ENCODE data around the gene CNTRL.

Gene CNTRL

GRCh38 chr9:121183666-121184423 lies 109.1 kb downstream of the CNTRL start:
- no peak for DNase-seq

- no peak for DNase-seq
Measured at GRCh38 chr9:121184463-121184862, 109.7 kb downstream of the CNTRL start.

- no peak for DNase-seq
Measured at GRCh38 chr9:121185178-121185745, 110.5 kb downstream of the CNTRL start.

DNA sequence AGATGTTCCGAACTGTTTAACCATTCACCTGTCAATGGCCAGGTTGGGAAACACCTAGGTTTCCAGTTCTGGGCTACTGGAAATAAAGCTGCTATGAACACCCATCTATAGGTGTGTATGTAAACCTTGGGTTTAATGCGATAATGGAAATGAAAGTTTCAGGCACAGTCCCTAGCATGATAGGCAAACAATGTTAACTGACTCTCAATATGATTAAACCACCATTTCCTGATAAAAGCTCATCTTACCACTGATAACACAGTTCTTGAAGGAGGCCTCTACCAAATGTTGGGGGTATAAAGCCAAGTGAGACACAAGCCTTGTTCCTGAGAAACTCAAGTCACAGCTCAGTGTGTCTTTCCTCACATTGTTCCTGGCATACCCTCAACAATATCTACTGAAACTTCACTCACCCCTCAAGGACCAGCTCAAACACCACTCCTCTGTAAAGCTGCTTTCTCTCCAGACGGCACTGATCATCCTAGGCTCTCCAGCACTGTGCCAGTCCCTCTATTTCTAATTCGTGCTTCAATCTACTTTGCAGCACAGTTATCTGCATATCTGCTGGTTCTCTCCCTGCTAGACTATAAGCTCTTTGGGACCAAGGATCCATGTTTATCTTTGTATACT lies 111.1 kb downstream of the CNTRL start:
- DNase-seq: no peak

DNA sequence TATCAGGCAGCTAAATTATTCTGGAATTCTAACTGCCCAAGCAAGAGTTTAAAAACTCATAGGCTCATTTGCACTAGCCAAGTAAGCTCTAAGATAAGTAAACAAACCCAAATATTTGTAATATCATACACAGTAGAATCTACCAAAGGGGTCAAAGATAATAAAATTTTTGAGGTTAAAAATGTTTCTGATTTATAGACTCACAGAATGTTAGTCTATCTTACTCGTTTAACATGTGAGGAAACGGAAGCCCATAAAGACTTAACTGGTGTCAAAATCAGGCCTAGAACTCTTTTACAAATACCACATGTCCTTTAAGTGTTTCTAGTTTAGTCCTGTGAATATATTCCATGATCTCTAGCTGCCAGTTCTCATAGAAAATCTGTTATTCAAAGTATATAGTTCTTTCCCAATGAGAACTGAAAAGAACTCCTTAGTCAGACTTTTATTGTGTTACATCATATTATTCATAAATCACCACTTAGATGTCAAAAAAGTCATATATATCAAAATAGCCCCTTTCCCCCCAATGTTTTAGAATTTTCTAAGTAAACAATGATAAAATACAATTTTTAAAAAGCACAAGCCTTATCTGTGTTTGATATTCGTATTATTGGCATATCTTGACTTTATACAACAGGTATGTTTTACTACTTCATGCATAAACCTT lies 113.0 kb downstream of the CNTRL start:
- no peak for DNase-seq

- no peak for DNase-seq
Measured at GRCh38 chr9:121189006-121189405, 114.3 kb downstream of the CNTRL start.

DNA sequence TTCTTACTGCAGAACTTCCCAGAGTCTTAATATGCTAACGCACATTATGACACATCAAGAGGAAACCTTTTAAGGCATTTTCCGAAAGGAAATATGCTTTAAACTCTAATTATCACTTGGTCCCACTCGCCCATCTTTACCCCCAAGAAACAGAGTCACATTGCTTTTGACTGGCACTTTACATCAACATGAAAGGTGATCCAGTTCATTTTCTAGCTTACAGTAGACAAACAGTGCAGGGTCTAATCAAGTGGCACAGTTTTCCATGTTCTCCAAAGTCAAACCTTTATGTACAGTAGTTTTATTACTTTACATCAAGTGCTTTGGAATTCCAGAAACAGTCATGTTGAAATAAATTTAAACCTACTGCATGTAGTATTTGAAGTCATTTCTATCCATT lies 114.9 kb downstream of the CNTRL start:
- no peak for DNase-seq

- no peak for DNase-seq
Measured at GRCh38 chr9:121191235-121191634, 116.5 kb downstream of the CNTRL start.

DNA sequence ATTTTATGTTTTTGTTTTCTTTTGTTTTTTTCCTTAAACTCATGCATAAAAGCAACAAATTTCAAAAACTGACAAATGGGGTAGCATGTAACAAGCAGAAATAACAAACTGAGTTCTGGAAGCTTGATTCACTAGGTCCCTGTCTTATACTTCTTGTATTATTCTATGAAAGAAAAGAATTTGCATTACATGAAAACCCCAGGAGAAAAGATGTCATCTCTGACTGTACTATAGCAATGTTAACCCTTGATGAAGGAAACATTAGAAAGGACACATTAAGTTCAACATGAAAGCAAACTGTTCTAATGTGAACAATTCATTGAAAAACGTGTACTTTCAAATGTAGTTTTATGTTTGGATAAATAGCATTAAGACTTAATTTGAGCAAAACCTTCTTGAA lies 117.8 kb downstream of the CNTRL start:
- no peak for DNase-seq

- DNase-seq: no peak
Measured at GRCh38 chr9:121192959-121193640, 118.3 kb downstream of the CNTRL start.

GRCh38 chr9:121194730-121195129 lies 120.0 kb downstream of the CNTRL start:
- no peak for DNase-seq

DNA sequence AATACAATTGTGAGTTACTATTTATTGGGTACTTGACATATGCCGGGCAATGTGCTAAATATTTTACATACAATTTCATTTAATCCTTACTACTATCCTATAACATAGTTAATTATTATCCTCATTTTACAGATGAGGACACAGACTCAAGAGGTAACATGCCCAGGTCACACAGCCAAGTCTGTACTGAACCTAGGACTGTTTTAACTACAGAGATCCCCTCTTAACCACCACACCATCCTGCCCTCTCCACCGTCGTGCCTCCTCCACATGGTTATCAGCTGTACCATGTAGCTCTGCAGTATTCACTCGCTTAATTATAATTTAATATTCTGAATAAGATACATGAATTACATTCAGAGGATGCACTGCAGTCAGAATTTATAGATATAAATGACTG lies 121.6 kb downstream of the CNTRL start:
- DNase-seq: no peak

GRCh38 chr9:121197132-121197531 lies 122.4 kb downstream of the CNTRL start:
- DNase-seq: no peak

DNA sequence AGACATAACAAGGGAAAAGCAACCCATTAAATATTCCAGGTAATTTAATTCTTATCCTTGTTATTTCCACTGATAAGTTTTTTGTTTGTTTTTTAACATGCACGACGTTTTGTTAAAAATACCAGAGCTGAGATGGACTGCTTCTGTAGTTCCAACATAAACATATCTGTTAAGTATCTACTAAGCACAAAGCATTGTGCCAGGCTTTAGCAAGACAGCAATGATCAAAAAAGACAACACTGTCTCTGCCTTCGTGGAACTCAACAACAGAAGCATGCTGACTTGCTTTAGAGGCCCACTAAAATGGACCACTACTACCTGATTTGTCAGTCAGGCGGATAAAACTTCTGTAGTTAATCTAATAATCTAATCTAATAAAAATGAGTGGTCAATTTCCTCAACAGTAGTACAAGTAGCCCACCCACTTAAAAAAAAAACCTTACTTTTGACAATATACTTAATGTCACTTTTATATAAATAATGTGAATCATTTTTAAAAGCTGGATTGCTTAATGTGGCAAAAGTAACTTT lies 123.8 kb downstream of the CNTRL start:
- DNase-seq: no peak

GRCh38 chr9:121199921-121200320 lies 125.2 kb downstream of the CNTRL start:
- no peak for DNase-seq

- DNase-seq: no peak
Measured at GRCh38 chr9:121200356-121200755, 125.6 kb downstream of the CNTRL start.

DNA sequence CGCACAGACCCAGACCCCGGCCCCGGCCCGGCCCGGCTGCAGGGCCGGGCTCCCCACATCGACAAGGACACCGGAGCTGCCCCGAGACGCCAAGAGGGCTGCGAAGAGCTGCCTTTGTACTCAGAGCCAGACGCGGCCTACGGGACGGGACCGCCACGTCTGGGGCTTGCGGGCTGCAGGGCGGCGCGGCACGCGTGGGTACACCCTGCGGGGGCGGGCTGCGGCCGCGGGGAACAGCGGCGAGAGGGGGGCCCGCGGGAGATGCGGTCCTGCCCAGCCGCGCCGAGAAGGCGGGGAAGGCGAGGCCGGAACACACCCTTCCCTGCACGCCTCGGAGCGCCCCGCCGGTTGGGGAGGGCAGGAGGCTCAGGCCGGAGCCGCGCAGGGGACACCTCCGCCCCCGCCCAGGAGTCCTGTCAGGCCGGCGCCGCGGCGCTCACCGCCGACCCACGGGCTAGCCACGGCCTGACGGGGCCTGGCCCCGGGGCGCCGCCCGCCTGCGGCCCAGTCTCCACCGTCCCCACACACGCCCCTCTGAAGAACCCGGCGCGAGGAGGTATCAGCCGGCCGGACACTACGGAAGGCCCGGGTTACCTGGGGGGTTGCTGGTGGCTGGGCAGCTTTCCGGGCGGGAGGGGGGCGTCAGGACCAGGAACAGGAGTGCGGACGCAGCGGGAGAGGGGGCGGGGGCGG lies 126.4 kb downstream of the CNTRL start:
- no peak for DNase-seq

DNA sequence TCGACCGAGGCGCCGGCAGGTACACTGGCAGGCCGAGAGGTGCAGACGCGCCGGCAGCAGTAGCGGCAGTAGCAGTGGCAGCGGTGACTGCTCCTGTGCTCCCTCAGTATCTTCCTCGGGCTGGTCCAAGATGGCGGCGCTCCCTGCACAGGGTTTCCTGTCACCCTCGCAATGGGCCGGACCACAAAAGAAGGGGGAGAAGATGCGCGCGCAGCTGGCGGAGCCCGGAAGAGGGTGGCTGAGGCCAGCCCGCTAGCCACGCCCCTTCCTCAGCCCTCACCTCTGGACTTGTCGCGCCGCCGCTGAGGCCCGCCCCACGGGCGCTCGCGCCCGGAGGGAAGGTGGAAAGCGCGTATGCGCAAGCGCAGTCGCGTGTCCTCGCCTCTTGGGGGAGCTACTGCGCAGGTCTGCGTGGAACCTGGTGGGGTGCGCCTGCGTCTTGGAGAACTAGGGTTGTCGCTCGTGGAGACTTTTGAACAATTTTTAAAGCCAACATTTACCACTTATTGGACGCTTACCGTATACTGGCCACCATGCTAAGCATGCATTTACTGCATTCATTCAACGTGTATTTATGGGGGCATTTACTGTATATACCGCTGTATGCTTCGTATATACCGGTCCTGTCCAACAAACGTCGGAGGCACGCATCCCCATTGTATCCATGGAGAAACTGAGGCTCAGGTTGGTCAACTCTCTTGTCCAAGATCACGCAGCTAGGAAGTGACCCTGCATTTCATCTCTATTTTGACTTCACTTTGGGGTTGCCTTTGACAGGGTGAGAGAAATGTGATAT lies 127.2 kb downstream of the CNTRL start, which contains the start of gene RAB14:
Gene RAB14 (minus strand): TSS at position 132 of the 796 bp plus-strand sequence. CDS start 8,457 bp downstream, outside the sequence.
- DNase-seq: peak; percentile 96 to 100

- DNase-seq: no peak
Measured at GRCh38 chr9:121204121-121204520, 129.4 kb downstream of the CNTRL start.

GRCh38 chr9:121204611-121205010 lies 129.9 kb downstream of the CNTRL start:
- no peak for DNase-seq
